Measurements from ENCODE around the gene RESF1. TPM values are rescaled to one million over a fixed set of nuclear protein-coding genes. Genes with fewer than 3 reads are reported as not detected.

Gene RESF1, protein sequence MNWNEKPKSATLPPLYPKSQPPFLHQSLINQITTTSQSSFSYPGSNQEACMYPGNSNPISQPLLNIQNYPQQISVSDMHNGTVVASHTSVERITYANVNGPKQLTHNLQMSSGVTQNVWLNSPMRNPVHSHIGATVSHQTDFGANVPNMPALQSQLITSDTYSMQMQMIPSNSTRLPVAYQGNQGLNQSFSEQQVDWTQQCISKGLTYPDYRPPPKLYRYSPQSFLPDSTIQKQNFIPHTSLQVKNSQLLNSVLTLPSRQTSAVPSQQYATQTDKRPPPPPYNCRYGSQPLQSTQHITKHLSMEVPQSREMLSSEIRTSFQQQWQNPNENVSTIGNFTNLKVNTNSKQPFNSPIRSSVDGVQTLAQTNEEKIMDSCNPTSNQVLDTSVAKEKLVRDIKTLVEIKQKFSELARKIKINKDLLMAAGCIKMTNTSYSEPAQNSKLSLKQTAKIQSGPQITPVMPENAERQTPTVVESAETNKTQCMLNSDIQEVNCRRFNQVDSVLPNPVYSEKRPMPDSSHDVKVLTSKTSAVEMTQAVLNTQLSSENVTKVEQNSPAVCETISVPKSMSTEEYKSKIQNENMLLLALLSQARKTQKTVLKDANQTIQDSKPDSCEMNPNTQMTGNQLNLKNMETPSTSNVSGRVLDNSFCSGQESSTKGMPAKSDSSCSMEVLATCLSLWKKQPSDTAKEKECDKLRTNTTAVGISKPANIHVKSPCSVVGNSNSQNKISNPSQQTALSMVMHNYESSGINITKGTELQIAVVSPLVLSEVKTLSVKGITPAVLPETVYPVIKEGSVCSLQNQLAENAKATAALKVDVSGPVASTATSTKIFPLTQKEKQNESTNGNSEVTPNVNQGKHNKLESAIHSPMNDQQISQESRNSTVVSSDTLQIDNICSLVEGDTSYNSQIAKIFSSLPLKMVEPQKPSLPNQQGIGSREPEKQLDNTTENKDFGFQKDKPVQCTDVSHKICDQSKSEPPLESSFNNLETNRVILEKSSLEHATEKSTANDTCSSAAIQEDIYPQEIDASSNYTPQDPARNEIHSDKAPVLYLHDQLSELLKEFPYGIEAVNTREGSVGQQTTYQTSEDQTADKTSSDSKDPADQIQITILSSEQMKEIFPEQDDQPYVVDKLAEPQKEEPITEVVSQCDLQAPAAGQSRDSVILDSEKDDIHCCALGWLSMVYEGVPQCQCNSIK (N-terminal part only)
- 100 to 1,000 TPM in 4 of 6 donors, 10 to 100 TPM in 2; 38.6 to 242 (median 117) TPM for polyA plus RNA-seq (ENCODE audit: low read depth in 6 of 6)

DNA sequence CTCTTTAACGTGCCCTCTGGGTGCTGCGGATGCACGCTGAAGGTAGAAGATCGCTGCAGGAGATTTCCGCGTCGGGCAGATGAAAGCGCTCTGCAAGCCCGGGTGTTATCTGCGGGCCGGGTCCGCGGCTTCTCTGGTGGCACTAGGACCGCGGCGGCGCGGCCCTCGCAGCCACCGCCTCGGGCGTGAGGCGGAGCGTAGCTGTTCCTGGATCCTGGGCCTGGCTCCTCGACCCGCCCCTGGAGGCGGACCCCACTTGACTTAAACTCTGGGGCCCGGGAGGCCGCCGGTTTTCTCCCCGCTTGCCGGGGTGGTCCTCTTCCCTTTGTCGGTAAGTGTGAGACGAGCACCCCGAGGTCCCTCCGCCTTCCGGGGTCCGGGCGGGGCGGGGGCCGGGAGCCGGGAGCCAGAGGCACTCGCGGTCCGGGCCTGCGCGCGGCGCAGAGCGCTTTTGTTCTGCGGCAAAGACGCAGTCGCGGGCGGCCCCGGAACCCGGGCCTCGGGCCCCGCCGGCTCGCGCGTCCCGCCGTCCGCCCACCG lies at the start of gene RESF1:
Gene RESF1, plus strand, starts transcription at position 255 of the 540 bp plus-strand sequence. CDS start 21,541 bp downstream, outside the sequence.
- Mint-ChIP-seq H3K9me3 (peaks cover 0 to 2% (median under 1%) of the 10 kb centered on the region in 7 donors), H3K27ac (peak within 1 kb of the TSS; percentile 95 to 98 (median 97)), H3K27me3 (no peaks in the 10 kb centered on the region), H3K4me3 (peak within 1 kb of the TSS; percentile 89 to 100 (median 98)), H3K4me1 (peaks cover 58 to 83% (median 76%) of the 10 kb centered on the region in 3 donors), H3K36me3 (peaks cover 10 to 15% of the 10 kb centered on the region in 2 donors)
- peak; percentile 80 for DNase-seq
- ATAC-seq (ENCODE audit: low read depth in 2 of 2) = peak; percentile 79 to 85

DNA sequence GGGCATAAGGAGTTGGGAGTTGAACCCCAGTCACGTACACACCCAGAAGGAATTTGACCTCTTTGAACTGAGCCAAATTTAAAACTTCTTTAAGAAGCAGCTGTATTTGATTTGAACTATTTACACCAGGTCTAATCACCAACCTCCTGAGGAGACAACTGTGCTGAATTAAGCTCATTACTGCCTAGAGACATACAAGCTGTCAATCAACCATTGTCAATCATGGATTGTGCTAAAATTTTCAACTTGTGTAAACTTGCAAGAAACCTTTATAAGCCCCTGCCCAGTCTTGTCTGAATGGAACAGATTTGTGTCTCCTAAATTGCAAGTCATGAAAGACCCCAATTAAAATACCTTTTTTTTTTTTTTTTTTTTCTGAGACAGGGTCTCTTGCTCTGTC lies 44.3 kb upstream of the RESF1 start:
- Mint-ChIP-seq H3K27ac (no peak overlapping the region), H3K27me3 (no peaks in the 10 kb centered on the region), H3K4me3 (no peak overlapping the region), H3K4me1 (peaks cover 0 to 8% (median 4%) of the 10 kb centered on the region in 3 donors), H3K36me3 (peaks cover 0 to 7% of the 10 kb centered on the region in 2 donors), H3K9me3 (peaks cover 0 to 28% (median 19%) of the 10 kb centered on the region in 7 donors)
- DNase-seq = no peak
- ATAC-seq (ENCODE audit: low read depth in 2 of 2) = no peak

DNA sequence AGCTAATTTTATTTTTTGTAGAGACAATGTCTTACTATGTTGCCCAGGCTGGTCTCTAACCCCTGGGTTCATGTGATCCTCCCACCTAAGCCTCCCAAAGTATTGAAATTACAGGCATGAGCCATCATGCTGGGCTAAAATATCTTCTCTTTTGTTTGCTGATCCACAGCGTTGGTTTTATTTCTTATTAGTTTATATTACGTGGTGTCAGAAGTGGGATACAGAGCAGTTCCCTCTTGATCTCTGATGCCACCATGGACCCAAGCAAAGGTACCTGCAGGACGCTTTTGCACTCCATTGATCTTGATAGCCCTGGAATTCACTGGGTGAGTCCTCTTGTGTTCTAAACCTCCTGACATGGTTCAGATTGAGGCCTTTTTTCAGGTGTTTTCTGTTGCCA lies 43.8 kb upstream of the RESF1 start:
- H3K36me3 Mint-ChIP-seq = peaks cover 0 to 7% of the 10 kb centered on the region in 2 donors
- no peak overlapping the region for H3K27ac Mint-ChIP-seq
- H3K27me3 Mint-ChIP-seq = no peaks in the 10 kb centered on the region
- peak overlapping the region in 1 of 8 donors; percentile 35 for H3K4me3 Mint-ChIP-seq
- peaks cover 0 to 7% (median 4%) of the 10 kb centered on the region in 3 donors for H3K4me1 Mint-ChIP-seq
- ATAC-seq (ENCODE audit: low read depth in 2 of 2) (no peak), DNase-seq (no peak)
- H3K9me3 Mint-ChIP-seq = peaks cover 0 to 28% (median 19%) of the 10 kb centered on the region in 7 donors

DNA sequence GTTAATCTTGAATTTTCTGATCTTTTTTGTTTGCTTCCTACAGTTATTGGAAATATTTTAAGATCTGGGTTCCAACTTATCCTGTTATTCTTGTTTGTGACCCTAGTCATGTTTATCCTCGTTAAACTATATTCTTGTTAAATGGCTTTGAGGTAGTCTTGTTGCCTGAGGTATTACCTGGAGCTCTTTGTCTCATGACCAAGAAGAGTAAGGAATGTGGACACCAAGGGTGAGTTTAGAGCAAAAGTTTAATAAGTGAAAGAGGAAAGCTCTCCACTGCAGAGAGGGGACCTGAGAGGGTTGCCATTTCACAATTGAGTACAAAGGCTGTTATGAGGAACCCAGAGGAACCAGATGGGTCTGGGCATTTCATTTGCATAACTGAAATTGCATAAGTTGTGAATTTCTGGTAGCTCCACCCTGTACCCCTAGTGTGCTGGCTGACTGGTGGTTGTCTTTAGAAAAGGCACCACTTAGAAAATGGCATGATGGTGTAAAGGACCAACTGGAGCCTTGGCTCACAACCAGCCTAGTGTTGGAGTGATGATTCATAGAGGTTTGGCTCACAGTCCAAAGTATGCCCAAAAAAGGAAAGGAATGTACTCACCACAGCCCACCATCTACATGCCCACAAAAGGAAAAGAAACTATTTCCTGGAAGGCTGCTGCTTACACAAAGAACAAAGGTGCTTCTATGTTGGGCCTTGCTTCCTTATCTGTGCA lies 36.7 kb upstream of the RESF1 start:
- H3K27me3 Mint-ChIP-seq = no peaks in the 10 kb centered on the region
- H3K9me3 Mint-ChIP-seq = peaks cover 5 to 35% (median 20%) of the 10 kb centered on the region in 7 donors
- peaks cover 6 to 12% of the 10 kb centered on the region in 2 donors for H3K36me3 Mint-ChIP-seq
- ATAC-seq (ENCODE audit: low read depth in 2 of 2) (no peak), DNase-seq (no peak)
- H3K4me1 Mint-ChIP-seq = peaks cover 0 to 1% (median 0%) of the 10 kb centered on the region in 3 donors
- no peak overlapping the region for H3K4me3 Mint-ChIP-seq
- no peak overlapping the region for H3K27ac Mint-ChIP-seq

DNA sequence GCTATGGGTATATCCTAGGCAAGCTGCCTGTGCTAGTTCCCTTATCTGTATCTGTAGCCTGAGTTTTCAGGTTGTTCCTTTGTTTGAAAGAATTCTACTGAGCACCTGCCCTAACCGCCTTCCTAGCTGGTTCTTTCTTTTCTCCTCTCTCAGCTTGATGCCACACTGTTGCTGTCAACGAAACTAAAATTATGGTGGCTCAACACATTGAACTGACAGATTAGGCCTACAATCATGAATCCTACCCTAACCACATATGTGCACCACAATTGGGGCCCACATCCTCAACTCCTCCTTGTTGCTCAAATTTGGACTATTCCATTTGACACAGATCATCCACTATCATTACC lies 36.2 kb upstream of the RESF1 start:
- no peak for DNase-seq
- Mint-ChIP-seq H3K9me3 (peaks cover 5 to 35% (median 18%) of the 10 kb centered on the region in 7 donors), H3K27me3 (no peaks in the 10 kb centered on the region), H3K36me3 (peaks cover 6 to 12% of the 10 kb centered on the region in 2 donors), H3K27ac (no peak overlapping the region), H3K4me3 (no peak overlapping the region), H3K4me1 (peaks cover 0 to 2% (median 0%) of the 10 kb centered on the region in 3 donors)
- no peak for ATAC-seq (ENCODE audit: low read depth in 2 of 2)

DNA sequence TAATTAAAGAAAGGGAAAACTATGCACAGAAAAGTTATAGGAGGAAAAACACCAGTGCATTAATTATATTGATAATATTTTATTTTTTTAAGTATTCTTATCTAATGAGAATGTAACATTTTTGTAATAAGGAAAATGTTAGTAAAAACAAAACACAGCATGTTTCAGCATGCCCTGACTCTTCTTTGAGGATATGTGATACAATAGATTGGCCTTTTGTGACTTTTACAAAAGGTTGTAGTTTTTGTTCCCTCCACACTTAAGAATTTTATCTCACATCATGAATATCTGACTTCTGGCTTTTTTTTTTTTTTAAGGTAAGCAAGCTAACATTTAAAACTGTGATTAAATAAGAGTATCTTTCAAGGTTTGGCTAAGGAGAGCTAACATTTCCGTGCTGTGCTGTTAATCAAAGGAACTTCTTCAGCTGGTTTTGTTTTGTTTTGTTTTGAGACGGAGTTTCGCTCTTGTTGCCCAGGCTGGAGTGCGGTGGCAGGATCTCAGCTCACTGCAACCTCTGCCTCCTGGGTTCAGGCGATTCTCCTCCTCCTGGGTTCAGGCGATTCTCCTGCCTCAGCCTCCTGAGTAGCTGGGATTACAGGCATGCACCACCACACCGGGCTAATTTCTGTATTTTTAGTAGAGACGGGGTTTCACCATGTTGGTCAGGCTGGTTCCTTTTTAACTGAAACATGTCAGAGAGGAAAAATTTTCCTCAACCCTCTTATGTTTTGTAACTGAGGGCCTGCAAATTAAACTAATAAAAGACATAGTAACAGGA lies 30.8 kb upstream of the RESF1 start:
- DNase-seq = no peak
- peak overlapping the region in 3 of 8 donors; percentile 38 to 69 (median 48) for H3K4me3 Mint-ChIP-seq

DNA sequence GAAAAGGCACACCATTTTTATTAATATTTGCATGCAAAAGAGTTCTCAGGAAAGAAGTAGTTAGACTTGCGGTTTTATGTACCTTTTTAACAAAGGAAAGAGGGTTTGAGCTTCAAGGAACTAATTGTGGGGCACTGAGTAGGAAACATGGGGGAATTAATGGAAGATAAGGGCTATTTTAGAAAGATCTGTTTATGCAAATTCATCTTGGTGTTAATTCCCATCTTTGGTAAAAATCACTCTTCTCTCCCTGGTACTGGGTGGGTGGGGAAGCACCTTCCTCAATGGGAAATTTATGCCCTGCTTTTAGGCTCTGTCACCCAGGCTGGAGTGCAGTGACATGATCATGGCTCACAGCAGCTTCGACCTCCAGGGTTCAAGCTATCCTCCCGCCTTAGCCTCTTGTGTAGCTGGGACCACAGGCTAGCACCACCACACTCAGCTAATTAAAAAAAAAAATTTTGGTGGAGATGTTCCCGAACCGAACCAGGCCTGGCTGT lies 30.1 kb upstream of the RESF1 start:
- H3K4me1 Mint-ChIP-seq = peaks cover 11 to 33% (median 14%) of the 10 kb centered on the region in 3 donors
- no peak for DNase-seq
- H3K9me3 Mint-ChIP-seq = peaks cover 0 to 8% (median 2%) of the 10 kb centered on the region in 7 donors
- no peaks in the 10 kb centered on the region for H3K27me3 Mint-ChIP-seq
- peak overlapping the region in 4 of 6 donors; percentile 3 to 77 (median 49) for H3K27ac Mint-ChIP-seq
- H3K4me3 Mint-ChIP-seq = peak overlapping the region in 2 of 8 donors; percentile 38 to 48
- H3K36me3 Mint-ChIP-seq = no peaks in the 10 kb centered on the region
- ATAC-seq (ENCODE audit: low read depth in 2 of 2) = no peak

More for the DNA sequence above, 30.8 kb upstream of the RESF1 start:
- Mint-ChIP-seq H3K27ac (peak overlapping the region in 4 of 6 donors; percentile 3 to 77 (median 48)), H3K9me3 (peaks cover 0 to 14% (median 5%) of the 10 kb centered on the region in 7 donors), H3K36me3 (no peaks in the 10 kb centered on the region), H3K27me3 (no peaks in the 10 kb centered on the region), H3K4me1 (peaks cover 11 to 30% (median 14%) of the 10 kb centered on the region in 3 donors)
- ATAC-seq (ENCODE audit: low read depth in 2 of 2) = no peak

DNA sequence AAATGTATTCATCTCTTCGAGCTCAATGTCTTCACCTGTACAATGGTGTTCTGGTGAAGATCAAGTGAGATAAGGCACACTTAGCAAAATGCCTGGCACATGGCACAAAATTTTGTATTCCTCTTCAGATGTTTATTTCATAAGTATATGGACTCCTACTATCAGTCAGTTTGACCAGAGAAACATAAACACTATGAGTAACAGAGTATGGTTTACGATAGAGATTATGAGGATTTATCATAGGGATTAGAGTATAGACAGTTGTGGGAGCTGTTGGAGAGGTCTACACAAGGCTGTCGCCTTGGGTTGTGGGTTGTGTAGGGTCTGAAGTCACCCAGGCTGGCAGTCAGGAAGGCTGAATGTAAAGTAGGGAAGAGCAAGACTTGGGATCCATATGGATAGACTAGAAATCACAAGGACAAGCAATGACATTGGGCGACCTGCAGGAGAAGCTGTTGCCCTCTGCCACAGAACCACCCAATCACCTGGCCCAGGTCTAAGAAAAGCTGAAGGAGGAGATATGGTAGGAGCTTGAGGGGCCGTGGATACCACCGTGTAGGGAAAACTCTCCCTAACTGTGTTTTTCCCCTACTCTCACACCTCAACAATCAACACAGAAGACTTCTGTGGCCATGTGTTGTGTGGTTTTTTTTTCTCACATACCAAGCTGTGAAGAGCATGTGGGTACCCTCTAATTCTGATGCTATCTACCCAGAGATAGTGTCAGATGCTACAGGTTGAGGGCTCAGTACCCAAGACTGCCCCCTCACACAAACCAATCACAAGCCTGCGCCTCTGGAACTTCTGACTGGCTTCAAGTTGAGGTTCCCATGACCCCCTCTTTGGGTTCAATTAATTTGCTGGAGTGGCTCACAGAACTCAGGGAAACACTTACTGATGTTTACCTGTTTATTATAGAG lies 27.2 kb upstream of the RESF1 start:
- peaks cover 11 to 34% (median 14%) of the 10 kb centered on the region in 3 donors for H3K4me1 Mint-ChIP-seq
- DNase-seq = no peak
- peaks cover 0 to 2% (median 0%) of the 10 kb centered on the region in 7 donors for H3K9me3 Mint-ChIP-seq
- H3K27me3 Mint-ChIP-seq = no peaks in the 10 kb centered on the region
- no peak overlapping the region for H3K4me3 Mint-ChIP-seq
- ATAC-seq (ENCODE audit: low read depth in 2 of 2) = no peak
- H3K36me3 Mint-ChIP-seq = peaks cover 0 to 3% of the 10 kb centered on the region in 2 donors
- H3K27ac Mint-ChIP-seq = peak overlapping the region in 2 of 6 donors; percentile 38 to 46

DNA sequence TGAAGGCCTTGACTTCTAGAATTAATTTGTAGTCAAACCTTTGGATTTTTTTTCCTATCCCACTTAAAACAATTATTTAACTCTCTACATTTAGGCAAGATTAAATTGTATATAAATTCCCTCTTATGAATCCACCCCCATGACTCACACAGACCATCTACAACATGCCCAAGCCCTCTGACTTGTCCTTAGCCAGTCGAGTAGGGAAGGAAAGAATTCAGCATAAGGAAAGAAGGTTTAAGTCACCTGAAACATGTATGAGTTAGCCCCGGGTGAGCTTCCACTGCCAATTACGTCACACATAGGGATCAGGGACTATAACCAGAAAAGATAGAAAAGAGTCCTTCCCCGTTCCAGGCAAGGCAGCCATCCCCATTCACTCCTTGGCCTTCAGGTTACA lies 14.9 kb upstream of the RESF1 start:
- Mint-ChIP-seq H3K27me3 (no peaks in the 10 kb centered on the region), H3K4me3 (no peak overlapping the region), H3K9me3 (peaks cover 8 to 34% (median 16%) of the 10 kb centered on the region in 7 donors), H3K27ac (peak overlapping the region in 1 of 6 donors; percentile 12), H3K36me3 (peaks cover 17 to 32% of the 10 kb centered on the region in 2 donors), H3K4me1 (peaks cover 2 to 8% (median 7%) of the 10 kb centered on the region in 3 donors)
- ATAC-seq (ENCODE audit: low read depth in 2 of 2) = no peak
- no peak for DNase-seq

DNA sequence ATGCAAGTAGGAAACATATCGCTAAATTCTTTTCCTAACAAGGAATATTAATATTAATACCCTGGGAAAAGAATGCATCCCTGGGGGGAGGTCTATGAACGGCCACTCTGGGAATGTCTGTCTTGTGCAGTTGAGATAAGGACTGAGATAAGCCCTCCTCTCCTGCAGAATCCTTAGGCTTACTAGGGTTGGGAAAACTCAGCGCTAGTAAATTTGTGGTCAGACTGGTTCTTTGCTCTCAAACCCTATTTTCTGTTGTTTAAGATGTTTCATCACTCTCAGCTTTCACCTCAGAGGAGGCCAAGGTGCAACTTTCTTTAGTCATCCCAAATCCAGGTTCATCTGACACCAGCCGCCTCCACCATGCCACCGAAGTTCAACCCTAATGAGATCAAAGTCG lies 11.2 kb upstream of the RESF1 start:
- Mint-ChIP-seq H3K9me3 (peaks cover 8 to 47% (median 18%) of the 10 kb centered on the region in 7 donors), H3K4me1 (peaks cover 26 to 38% (median 28%) of the 10 kb centered on the region in 3 donors), H3K4me3 (no peak overlapping the region), H3K27me3 (no peaks in the 10 kb centered on the region), H3K36me3 (peaks cover 28 to 41% of the 10 kb centered on the region in 2 donors), H3K27ac (no peak overlapping the region)
- no peak for ATAC-seq (ENCODE audit: low read depth in 2 of 2)
- DNase-seq = no peak

Measured in naive B cell (primary cell).